GM18520 (cell line): Measurements from ENCODE around the gene SCARB1.
A peak's percentile ranks its signal among the peaks of the same experiment; 100 is the strongest.
"Not testable (repeated sequence)": the region's sequence is repeated elsewhere in the genome, so short reads cannot be mapped to it uniquely, and the experiment has no call there.

ENCODE experiments used
- ATAC-seq: cut with Tn5 transposase; IDR thresholded peaks from one replicate; pipeline ENCODE4 v1.9.1; 2021; ENCODE audit not compliant: unreplicated experiment

The SCARB1 gene, protein sequence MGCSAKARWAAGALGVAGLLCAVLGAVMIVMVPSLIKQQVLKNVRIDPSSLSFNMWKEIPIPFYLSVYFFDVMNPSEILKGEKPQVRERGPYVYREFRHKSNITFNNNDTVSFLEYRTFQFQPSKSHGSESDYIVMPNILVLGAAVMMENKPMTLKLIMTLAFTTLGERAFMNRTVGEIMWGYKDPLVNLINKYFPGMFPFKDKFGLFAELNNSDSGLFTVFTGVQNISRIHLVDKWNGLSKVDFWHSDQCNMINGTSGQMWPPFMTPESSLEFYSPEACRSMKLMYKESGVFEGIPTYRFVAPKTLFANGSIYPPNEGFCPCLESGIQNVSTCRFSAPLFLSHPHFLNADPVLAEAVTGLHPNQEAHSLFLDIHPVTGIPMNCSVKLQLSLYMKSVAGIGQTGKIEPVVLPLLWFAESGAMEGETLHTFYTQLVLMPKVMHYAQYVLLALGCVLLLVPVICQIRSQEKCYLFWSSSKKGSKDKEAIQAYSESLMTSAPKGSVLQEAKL

GRCh38 chr12:124863416-124864325 is at the start of gene SCARB1:
Gene SCARB1, minus strand, starts transcription at chr12:124863864. Its CDS starts 144 bp downstream, at chr12:124863720.
- peak; percentile 63 for ATAC-seq

DNA sequence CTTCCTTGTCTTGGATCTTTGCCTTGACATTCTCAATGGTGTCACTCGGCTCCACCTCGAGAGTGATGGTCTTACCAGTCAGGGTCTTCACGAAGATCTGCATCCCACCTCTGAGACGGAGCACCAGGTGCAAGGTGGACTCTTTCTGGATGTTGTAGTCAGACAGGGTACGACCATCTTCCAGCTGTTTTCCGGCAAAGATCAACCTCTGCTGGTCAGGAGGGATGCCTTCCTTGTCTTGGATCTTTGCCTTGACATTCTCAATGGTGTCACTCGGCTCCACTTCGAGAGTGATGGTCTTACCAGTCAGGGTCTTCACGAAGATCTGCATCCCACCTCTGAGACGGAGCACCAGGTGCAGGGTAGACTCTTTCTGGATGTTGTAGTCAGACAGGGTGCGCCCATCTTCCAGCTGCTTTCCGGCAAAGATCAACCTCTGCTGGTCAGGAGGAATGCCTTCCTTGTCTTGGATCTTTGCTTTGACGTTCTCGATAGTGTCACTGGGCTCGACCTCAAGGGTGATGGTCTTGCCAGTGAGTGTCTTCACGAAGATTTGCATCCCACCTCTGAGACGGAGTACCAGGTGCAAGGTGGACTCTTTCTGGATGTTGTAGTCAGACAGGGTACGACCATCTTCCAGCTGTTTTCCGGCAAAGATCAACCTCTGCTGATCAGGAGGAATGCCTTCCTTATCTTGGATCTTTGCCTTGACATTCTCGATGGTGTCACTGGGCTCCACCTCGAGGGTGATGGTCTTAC is 49.0 kb upstream of the SCARB1 start:
- not testable (repeated sequence) for ATAC-seq

DNA sequence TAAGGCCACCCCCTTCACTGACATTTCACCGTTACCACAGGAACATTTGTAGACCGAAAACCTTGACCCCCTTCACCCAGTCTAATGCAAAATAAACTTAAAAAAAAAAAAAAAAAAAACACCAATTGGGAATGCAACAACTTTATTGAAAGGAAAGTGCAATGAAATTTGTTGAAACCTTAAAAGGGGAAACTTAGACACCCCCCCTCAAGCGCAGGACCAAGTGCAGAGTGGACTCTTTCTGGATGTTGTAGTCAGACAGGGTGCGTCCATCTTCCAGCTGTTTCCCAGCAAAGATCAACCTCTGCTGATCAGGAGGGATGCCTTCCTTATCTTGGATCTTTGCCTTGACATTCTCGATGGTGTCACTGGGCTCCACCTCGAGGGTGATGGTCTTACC is 47.9 kb upstream of the SCARB1 start:
- ATAC-seq = not testable (repeated sequence)

DNA sequence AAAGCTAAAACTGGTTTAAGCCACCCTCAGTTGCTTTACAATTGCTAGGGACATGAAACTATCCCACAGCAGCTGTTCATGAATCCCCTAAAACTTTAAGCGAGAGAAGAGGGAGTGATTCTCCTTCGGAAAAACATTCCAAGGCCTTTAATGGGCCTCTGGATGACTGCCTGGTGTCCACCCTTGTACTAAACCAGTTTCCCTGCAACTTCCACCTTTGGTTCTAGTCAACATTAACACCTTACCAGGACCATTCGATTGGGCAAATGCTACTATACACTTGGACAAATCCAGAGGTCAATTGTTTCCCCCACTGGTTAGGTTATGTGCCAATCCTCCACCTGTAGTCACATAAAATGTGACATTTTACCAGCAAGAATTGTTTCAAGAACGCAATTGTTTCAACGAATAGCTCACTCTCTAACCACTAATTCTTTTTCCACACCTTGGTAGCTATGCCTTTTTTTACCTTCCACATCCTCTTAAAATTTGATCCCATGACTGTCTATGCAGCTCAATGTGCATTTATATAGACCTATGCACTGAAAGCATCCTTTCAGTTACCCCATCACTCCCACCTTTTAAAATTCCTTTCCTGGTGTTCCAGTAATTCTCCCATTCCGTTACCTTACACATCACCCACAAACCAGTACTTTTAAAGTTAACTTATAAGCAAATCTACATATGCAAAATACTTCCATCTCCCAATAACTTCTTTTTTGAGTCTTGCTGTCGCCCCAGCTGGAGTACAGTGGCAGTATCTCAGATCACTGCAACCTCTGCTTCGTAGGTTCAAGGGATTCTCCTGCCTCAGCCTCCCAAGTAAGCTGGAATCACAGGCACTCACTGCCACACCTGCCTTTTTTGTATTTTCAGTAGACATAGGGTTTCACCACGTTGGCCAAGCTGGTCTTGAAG is 47.2 kb upstream of the SCARB1 start:
- no peak for ATAC-seq

GRCh38 chr12:124909831-124910560 is 46.3 kb upstream of the SCARB1 start:
- no peak for ATAC-seq

GRCh38 chr12:124906606-124907261 is 43.1 kb upstream of the SCARB1 start:
- ATAC-seq = peak; percentile 40

DNA sequence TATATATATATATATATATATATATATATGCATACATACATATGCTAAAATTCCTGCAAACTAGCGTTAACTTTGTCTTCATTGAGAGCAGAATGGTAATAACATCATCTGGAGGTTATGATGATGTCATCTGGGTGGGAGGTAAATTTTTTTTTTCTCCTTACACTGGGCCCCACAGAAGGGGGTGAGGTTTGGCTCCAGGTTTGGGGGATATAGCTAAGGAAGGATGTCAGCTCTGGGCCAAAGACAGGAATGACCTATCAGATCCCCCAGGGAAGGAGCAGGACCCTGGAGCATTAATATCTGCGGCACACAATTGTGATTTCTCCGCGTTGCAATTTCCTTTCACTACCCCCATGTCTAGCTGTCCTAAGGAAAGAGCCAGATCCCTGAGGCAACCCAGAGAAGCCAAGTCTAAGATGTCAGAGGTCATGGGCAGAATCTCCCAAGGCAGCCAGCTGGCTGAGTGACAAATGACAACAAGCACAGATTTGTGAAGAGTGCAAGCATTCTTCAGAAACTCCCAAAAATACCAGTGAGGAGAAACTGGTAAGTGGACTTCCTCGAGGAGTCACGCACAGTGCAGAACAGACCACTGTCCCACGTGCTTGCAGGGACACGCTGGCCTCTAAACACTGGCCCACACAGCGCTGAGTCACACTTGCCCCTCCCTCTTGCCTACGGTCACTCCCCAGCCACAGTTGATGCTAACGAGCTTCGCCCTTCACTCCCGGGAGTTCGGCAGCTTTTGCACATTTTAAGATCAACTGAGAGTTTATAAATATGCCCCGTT is 40.8 kb upstream of the SCARB1 start:
- ATAC-seq = no peak

DNA sequence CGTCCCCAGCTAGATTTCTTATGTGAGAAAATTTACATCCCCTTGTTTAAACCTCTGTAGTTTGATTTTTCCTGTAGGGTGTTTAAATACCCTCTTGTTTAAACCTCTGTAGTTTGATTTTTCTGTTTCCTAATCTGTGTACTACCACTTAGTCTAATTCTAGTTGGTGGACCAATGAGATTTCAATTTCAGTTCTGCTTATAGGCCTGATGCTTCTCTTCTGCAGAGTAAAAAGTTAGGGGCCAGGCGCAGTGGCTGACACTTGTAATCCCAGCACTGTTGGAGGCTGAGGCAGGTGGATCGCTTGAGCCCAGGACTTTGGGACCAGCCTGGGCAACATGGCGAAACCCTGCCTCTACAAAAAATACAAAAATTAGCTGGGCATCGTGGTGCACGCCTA is 39.3 kb upstream of the SCARB1 start:
- ATAC-seq = no peak

- ATAC-seq = no peak
These were observed 37.3 kb upstream of the SCARB1 start for GRCh38 chr12:124901003-124901402.

DNA sequence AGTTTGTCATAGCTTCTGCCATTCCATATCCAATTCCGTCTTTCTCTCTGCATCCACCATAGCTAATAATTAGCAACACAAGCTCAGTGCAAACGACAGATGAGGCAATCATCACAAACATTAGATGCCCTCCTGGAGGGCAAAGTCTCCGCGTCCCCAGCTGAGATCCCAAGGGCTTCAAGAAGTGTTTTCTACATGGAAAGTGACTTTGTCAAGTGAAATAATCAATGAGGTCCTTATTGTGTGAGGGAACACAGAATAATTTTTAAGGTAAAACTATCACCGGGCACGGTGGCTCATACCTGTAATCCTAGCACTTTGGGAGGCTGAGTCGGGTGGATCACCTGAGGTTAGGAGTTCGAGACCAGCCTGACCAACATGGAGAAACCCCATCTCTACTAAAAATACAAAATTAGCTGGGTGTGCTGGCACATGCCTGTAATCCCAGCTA is 36.7 kb upstream of the SCARB1 start:
- not testable (repeated sequence) for ATAC-seq

- ATAC-seq = no peak
These were observed 35.2 kb upstream of the SCARB1 start for GRCh38 chr12:124898923-124899294.

DNA sequence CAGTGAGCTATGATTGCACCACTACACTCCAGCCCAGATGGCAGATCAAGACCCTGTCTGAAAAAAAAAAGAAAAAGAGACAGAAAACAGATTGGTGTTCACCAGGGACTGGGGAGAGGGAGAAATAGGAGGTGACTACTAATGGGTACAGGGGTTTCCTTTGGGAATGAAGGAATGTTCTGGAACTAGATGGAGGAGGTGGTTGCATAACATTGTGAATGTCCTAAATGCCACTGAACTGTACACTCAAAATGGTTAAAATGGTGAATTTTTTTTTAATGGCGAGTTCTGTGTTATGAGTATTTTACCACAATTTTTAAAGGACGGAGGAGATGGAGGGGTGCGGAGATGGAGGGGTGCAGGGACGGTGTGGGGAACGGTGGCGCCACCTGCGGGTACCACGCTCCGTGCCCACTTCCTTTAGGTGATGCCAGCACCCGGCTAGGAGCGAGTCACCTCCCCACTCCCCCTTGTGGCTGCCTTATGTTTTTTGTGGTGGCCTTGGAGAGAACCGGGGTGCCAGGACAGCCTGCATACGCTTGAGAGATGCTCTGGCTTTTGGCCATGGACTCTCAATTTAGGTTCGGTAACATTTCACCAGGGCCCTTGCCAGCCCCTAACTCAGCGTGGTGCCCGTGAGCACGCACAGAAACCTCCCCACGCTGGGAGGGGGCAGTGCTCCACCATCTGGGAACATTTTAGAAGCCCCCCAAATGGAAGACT is 34.7 kb upstream of the SCARB1 start:
- peak; percentile 32 for ATAC-seq

DNA sequence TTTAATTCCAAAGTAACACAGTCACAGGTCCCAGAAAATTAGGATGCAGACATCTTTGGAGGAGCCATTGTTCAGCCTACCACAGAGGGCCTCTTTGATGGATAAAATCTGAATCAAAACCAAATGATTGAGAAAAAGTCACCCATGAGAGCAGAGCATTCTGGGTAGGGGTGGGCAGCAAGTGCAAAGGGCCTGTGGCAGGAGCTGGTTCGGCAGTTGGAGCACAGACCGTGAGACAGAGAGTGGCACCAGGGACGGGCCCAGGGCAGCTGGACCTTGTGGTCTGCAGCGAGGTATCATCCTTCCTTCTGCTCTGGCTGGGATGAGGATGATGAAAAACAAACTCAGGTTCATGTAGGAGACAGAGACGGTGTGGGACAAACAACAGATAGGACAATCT is 32.8 kb upstream of the SCARB1 start:
- ATAC-seq = no peak

DNA sequence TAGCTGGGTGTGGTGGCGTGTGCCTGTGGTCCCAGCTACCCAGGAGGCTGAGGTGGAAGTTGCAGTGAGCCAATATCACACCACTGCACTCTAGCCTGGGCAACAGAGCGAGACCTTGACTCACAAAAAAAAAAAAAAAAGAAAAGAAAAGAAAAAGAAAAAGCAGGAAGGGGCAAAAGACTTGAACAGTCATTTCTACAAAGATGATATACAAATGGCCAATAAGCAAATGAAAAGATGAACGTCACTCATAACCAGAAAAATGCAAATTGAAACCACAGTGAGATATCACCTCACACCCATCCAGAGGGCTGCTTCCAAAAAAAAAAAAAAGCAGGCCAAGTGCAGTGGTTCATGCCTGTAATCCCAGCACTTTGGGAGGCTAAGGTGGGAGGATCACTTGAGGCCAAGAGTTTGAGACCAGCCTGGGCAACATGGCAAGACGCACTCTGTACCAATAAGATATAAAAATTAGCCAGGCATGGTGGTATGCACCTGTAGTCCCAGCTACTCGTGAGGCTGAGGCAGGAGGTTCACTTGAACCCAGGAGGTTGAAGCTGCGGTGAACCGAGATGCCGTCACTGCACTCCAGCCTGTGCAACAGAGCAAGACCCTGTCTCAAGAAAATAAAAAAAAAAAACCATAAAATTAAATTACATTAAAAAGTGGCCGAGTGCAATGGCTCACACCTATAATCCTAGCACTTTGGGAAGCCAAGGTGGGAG is 30.3 kb upstream of the SCARB1 start:
- ATAC-seq = peak; percentile 80

DNA sequence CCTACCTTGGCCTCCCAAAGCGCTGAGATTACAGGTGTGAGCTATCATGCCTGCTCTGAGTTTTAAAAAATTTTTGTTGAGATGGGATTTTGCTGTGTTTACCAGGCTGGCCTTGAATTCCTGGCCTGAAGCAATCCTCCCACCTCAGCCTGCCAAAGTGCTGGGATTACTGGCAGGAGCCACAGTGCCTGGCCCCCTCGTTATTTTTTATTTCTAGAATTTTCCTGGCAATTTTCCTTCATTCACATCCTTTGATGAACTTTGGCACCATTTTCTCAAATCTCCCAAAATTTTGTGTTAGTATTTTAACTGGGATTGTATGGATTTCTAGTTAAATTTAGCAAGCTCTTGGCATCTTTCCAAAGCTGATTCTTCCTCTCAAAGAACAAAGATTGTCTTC is 24.6 kb upstream of the SCARB1 start:
- ATAC-seq = no peak

DNA sequence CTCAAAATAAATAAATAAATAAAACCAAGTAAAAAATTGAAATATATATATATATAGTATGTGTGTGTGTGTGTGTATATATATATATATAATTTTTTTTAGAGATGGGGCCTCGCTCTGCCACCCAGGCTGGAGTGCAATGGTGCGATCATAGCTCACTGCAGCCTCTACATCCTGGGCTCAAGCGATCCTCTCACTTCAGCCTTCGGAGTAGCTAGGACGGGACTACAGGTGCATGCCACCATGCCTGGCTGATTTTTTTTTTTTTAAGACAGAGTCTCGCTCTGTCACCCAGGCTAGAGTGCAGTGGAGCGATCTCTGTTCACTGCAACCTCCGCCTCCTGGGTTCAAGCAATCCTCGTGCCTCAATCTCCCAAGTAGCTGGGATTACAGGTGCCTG is 24.1 kb upstream of the SCARB1 start:
- not testable (repeated sequence) for ATAC-seq
